NCI-H69 (cell line): ENCODE measurements around the gene TBC1D10B.
"Not testable (repeated sequence)": the region's sequence is repeated elsewhere in the genome, so short reads cannot be mapped to it uniquely, and the experiment has no call there.

Experiments
- DNase-seq: peaks from one replicate; lab custom pipeline; 2025; lab: John Stamatoyannopoulos, UW

Gene TBC1D10B

GRCh38 chr16:30335028-30335597 lies 35.2 kb downstream of the TBC1D10B start:
- peak; percentile 91 for DNase-seq

GRCh38 chr16:30334473-30334989 lies 35.8 kb downstream of the TBC1D10B start:
- peak; percentile 94 for DNase-seq

- not testable (repeated sequence) for DNase-seq
Observed at GRCh38 chr16:30324220-30324619, 46.1 kb downstream of the TBC1D10B start.

GRCh38 chr16:30318647-30319046 lies 51.6 kb downstream of the TBC1D10B start:
- DNase-seq, result not testable (repeated sequence)

GRCh38 chr16:30310937-30311336 lies 59.4 kb downstream of the TBC1D10B start:
- not testable (repeated sequence) for DNase-seq

- DNase-seq, result not testable (repeated sequence)
Observed at GRCh38 chr16:30309255-30309654, 61.0 kb downstream of the TBC1D10B start.
